ENCODE data around the gene ME3.

- TF ChIP-seq EZH2 (IDR thresholded peaks at IDR 0.05) (no peak), CTCF (IDR thresholded peaks at IDR 0.05) (no peak), EZH2phosphoT487 (IDR thresholded peaks at IDR 0.05) (no peak)
Observed at GRCh38 chr11:86508604-86509587, 163.5 kb downstream of the ME3 start.

All from neural progenitor cell (in vitro differentiated cells).